ENCODE measurements around the gene PGAP1.

PGAP1 gene, protein sequence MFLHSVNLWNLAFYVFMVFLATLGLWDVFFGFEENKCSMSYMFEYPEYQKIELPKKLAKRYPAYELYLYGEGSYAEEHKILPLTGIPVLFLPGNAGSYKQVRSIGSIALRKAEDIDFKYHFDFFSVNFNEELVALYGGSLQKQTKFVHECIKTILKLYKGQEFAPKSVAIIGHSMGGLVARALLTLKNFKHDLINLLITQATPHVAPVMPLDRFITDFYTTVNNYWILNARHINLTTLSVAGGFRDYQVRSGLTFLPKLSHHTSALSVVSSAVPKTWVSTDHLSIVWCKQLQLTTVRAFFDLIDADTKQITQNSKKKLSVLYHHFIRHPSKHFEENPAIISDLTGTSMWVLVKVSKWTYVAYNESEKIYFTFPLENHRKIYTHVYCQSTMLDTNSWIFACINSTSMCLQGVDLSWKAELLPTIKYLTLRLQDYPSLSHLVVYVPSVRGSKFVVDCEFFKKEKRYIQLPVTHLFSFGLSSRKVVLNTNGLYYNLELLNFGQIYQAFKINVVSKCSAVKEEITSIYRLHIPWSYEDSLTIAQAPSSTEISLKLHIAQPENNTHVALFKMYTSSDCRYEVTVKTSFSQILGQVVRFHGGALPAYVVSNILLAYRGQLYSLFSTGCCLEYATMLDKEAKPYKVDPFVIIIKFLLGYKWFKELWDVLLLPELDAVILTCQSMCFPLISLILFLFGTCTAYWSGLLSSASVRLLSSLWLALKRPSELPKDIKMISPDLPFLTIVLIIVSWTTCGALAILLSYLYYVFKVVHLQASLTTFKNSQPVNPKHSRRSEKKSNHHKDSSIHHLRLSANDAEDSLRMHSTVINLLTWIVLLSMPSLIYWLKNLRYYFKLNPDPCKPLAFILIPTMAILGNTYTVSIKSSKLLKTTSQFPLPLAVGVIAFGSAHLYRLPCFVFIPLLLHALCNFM

DNA sequence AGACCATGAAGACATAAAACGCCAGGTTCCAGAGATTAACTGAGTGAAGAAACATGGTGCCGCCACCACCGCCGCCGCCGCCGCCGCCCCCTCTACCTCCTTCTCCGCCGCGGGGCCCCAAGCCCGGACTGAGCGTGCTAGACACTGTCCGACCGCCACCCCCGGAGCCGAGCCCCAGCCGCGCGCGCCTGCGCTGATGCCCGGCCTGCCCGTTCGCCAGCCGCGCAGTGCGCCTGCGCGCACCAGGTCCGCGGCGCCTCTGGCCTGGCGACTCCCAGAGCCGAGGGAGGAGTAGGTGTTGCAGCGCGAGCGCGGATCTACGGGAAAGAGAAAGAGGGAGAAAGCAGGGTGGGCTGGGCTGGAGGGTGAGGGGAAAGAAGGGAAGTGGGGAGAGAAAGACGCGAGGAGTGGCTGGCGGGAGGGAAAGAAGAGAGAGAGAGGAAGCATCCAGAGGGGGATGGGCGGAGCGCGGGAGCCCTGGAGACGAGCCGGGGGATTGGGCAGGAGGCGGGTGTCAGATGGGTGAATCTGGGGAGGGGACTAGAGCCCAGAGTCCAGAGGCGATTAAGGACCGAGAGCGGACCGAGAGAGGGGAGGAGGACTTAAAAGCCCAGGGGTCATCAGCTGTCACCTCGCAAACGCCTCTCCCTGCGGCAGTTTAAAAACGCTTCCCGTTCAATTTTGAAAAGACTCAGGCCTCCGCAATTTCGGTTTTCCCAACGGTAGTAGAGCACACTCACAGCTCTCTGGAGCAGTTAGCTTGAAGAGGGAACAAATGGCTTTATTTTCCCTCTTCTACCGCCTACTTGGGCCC is at the start of gene PGAP1:
Gene PGAP1 (minus strand): TSS at position 146 of the 814 bp plus-strand sequence. CDS start 91 bp downstream, at position 55.
- in situ Hi-C loops (cut with MboI; ENCODE audit: low sequenced_read_pairs): no loop called here

DNA sequence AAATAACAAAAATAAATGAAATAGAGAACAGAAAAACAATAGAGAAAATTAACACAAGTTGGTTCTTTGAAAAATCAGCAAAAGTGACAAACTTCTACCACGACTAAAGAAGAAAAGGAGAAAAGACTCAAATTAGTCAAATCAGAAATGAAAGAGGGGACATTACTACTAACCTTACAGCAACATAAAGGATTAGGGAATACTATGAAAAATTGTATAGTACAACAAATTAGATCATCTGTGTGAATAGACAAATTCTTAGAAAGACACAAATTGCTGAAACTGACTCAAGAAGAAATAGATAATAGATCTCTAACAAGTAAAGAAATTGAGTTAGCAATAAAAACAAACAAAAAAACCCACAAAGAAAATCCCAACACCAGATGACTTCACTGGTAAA is 48.5 kb upstream of the PGAP1 start:
- in situ Hi-C loops (cut with MboI; ENCODE audit: low sequenced_read_pairs): no loop called here

DNA sequence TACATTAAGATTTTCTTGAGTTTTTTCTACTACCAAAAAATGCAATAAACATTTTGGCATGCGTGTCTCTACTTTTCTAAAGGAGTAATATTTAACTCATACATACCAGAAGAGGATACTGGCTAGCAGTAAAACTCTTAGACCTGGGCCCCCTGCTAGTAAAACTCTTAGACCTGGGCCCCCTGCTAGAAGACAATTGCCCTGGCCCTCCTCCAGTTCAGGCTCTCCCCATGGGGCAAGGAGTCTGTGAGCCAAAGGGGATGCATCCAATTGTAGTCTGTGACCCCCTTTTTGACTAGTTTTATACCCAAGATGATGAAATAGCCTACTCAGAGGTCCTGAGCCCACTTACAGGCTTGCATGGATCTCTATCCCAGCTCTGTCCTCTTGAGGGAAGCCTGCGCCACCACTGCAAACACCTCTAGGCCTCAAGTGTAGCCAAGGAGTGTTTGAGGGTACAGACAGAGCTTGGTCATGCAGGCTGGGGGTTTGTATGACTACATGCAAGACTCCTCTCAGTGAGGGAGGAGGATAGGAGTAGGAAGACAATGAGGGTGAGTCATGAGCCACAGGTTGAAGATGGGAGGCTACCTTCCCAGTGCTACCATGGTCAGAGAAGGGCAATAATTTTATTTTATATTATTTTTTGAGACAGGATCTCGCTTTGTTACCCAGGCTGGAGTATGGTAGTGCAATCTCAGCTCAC is 45.2 kb upstream of the PGAP1 start:
- in situ Hi-C loops (cut with MboI; ENCODE audit: low sequenced_read_pairs): no loop called here

DNA sequence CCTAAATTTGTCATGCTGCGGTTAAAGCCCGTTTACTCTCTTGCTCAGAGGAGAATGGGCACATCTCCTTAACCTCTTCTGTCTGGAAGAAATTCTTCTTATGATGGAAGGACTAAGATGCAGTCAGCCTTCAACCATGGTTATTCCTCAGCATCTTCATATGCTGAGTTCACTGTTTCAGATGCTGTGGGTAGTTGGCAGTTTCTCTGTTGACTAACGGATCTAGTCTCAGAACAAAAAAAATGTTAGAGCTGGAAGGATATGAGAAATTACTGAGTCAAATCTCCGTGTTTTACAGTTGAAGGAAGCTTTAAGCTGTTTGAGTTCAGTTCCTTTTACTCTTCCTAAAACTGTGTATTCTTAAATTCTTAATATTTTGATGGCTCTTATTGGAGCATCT is 43.6 kb upstream of the PGAP1 start:
- in situ Hi-C loops (cut with MboI; ENCODE audit: low sequenced_read_pairs): no loop called here

DNA sequence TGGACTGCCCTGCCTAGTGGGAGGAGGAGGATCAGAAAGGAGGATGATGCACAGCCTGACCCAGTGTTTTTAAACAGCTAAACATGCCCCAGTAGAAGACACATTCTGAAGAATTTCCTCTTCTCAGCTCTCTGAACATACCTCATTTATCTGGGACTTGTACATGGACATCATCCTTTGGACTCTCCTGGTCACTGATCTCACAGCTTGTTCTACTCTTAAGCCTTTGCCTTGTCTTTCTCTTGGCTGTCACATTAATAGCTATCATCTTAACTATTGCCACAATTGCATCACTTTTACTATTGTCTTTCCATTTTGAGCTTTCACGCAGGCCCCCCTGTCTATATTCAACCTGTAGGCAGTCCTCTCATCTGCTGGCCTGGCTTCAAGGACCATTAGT is 42.0 kb upstream of the PGAP1 start:
- in situ Hi-C loops (cut with MboI; ENCODE audit: low sequenced_read_pairs): no loop called here

DNA sequence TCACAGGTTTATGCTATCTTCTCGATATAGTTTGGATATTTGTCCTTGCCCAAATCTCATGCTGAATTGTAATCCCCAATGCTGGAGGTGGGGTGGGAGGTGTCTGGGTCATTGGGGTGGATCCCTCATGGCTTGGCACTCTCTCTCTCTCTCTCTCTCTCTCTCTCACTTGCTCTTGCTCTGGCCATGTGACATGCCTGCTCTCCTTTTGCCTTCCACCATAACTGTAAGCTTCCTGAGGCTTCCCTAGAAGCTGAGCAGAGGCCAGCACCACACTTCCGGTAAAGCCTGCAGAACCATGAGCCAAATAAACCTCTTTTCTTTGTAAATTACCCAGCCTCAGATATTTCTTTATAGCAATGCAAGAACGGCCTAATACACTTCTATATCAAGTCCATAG is 41.3 kb upstream of the PGAP1 start:
- in situ Hi-C loops (cut with MboI; ENCODE audit: low sequenced_read_pairs): no loop called here

DNA sequence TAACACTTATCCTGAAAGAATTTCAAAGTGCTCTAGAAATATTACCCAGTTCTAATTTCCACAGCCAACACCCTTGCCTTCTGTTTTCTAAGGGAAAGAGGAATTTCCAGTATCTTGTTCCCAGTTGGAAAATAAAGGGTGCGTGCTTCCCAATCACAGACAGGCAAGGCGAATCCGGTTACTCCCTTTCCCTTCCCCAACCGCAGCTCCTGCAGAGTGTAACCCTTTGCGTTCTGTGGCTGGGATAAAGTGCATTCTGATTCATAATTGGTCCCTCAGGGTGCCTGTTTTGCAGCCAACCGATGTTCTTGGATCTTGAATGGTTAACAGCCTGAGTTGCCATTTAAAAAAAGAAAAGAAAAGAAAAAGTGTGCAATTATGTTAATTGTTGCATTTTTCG is 40.6 kb upstream of the PGAP1 start:
- in situ Hi-C loops (cut with MboI; ENCODE audit: low sequenced_read_pairs): no loop called here

DNA sequence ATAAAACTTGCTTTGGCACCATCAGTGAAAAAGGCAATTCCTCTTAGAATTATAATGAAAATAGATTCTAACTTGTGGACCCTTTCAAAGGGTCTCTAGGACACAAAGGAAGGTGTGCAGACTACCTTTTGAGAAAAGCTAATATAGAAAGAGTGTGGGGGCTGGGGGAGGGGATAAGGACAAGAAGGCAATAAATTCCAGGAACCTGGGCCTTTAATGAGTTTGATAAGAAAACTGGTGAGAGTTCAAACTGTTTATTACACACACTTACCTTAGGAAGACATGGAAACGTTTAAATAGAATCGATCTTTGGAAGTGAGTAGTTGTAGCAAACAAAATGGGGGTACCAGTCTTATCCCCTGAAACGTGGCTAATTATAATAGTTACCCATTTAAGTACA is 39.6 kb upstream of the PGAP1 start:
- in situ Hi-C loops (cut with MboI; ENCODE audit: low sequenced_read_pairs): no loop called here

DNA sequence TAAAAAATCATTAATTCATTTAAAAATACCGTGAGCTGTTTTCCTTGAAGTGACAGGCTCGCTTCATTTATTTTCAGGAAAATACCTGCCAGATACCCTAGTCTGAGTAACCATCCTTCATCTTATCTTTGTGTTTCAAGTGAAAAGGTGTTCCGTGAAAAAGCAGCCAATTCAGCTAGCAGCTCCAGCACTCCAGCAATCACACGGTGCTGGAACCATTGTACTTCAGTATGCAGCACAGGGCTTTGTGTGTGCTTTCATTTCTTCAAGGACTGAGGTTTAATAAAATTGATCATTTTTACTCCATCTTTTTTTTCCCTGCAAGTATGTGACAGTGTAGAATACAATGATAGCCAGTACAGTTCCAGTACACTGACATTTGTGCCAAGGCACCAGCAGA is 39.1 kb upstream of the PGAP1 start:
- in situ Hi-C loops (cut with MboI; ENCODE audit: low sequenced_read_pairs): no loop called here

DNA sequence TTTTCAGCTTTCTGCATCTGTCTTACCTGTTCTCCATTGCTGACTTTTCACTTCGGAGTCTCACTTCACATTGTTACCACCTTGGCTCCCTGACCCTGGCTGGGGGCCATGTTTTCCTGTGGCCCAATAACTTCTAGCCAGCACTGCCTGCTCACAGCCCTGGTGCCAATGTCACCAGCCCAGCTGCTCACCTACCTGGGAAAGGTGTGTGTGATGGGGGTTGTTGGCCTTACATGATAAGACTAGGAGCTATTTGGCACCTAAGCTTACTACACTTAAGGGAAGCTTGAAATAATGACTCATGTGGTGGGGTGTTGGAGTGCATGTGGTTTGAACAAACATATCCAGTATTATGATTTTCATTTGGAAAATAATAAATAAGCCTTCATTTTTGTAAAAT is 37.5 kb upstream of the PGAP1 start:
- in situ Hi-C loops (cut with MboI; ENCODE audit: low sequenced_read_pairs): no loop called here

DNA sequence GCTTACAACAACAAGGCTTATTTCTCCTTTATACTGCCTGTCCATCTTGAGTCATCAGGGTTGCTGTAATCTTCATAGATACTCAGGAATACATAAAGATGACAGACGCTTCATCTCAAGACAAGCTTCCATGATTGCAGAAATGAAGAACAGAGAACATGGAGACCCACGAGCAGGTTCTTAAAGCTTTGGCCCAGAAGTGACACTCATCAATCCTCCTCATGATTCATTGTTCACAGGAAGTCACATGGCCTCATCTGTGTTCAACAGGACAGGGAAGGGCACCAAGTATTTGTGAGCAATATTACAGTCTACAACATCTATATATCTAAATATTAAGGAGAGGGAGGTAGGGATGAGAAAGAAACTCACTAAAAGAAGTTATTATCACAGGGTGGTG is 36.5 kb upstream of the PGAP1 start:
- in situ Hi-C loops (cut with MboI; ENCODE audit: low sequenced_read_pairs): no loop called here

DNA sequence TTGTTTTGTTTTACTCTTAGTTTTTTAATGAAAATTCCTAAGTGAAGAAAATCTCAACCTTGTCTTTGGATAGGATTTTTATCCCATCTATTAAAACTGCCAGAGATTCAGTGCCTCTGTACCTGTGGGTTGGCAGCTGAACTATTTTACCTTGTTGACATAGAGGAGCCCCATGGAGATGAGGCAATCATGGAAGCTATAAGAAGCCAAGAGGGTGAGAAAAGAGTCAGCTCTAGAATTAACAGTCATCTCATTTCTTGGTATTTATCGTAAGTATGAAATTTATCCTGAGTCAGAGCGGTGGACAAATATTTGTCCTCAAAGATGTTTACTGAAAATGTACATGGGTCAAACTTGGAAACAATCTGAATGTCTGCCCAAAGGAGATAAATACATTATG is 35.8 kb upstream of the PGAP1 start:
- in situ Hi-C loops (cut with MboI; ENCODE audit: low sequenced_read_pairs): no loop called here

DNA sequence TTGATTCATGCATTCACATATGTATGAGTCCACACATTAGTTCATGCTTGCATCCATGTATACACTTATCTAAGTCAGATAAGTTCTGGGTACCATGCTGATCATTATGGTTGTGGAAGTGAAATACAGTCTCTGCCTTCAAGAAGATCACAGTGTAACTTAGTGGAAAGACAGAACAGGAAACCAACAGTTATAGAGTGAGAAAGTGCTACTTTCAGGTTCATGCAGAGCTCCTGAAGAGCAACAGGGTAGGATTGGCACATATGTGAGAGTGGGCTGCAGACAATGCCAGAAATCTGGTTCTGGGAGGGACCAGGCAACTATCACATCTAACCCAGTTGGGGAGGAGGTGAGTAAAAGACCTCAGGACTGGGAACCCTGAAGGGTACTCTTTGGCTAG is 35.4 kb upstream of the PGAP1 start:
- in situ Hi-C loops (cut with MboI; ENCODE audit: low sequenced_read_pairs): no loop called here

DNA sequence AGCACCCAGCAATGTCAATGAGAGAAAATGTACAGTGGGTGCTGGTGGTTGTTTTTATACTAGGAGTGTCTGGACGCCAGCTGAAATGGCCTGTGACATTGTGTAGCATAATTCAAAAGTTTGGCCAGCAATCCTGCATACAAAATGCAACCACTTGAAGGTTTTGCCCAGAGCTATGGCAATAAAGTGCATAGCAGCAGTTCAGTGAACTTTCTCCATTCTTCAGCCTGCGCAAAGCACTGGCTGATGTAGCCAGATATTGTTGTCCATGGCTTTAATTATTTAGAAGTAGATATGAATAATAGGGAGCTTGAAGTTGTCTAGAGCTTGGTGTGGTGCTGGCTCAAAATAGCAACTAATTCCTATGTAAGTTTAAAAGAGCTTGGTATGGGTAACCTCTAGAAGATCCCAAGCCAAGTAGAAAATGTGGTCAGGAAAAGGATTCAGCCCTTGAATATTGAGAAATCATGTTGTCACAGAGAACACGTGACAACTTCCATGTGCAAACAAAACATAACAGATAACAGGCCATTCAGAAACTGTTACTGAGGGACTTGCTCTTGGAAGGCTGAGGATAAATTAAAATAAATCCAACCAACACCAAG is 33.3 kb upstream of the PGAP1 start:
- in situ Hi-C loops (cut with MboI; ENCODE audit: low sequenced_read_pairs): no loop called here

DNA sequence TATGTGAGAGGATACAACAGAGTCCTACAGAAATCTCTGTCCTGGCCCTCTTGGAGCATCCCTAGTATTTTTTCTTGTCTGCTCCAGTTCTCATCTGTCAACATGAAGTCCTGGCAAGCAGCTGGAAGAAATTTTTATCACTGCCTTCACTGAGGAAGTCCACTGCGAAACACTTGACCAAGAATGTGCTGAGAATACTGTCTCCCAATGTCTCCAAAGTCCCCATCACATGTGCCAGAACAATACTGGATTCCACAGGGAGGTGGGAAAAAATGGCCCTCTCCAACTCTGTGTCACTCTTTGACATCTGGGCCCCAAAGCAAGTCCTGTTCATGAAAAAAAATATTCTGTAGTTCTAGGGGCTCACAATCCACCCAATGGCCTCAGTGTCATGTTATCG is 32.8 kb upstream of the PGAP1 start:
- in situ Hi-C loops (cut with MboI; ENCODE audit: low sequenced_read_pairs): no loop called here

DNA sequence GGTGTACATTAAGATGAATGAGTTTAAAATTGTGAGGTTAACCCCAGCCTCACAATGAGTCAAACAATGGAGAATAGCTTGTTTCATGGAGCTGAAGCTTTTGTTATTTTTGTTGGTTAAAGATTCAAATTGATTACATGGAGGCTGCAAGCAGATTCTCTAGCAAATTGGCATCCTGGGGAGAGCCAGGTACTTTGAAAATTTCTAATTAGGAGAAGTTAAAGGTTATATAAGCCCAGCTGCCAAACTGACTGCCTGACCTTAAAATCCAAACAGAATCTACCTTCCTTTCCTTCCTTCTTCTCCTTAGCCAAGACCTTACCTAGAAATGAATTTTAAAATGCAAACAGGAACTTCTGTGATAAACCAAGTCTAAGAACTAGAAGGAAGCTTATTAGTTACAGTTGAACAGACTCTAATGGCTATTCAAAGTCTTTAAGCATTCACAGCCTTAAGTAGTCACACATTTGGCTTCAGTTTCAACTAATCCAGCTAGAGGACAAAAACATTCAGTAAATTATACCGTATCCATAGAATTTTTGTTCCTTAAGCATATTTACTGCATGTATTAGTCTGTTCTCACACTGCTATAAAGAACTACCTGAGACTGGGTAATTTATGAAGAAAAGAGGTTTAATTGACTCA is 31.5 kb upstream of the PGAP1 start:
- in situ Hi-C loops (cut with MboI; ENCODE audit: low sequenced_read_pairs): no loop called here

DNA sequence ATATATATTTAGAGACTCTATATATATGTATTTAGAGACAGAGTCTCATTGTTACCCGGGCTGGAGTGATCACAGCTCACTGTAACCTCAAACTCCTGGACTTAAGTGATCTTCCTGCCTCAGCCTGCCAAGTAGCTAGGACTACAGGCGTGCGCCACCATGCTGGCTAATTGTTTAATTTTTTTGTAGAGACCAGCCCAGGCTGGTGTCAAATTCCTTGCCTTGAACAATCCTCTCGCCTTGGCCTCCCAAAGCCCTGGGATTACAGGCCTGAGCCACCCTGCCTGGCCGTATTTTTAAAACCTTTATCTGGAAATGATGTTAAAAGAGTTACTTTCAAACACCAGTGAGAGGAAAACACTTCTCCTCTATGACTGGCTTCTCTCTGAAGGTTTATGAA is 30.9 kb upstream of the PGAP1 start:
- in situ Hi-C loops (cut with MboI; ENCODE audit: low sequenced_read_pairs): no loop called here

DNA sequence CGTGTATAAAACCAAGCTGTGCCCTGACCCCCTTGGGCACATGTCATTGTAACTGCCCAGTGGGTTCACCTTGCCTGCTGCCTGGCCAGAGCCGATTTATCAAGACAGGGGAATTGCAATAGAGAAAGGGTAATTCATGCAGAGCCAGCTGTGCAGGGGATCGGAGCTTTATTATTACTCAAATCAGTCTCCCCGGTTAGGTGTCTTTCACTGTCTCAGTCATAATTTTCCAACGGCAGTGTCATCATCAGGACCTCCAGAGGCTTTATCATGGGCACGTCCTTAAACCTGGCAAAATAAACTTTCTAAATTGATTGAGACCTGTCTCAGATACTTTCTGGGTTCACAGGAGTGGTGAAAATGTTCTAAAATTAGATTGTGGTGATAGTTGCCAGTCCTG is 29.6 kb upstream of the PGAP1 start:
- in situ Hi-C loops (cut with MboI; ENCODE audit: low sequenced_read_pairs): no loop called here

DNA sequence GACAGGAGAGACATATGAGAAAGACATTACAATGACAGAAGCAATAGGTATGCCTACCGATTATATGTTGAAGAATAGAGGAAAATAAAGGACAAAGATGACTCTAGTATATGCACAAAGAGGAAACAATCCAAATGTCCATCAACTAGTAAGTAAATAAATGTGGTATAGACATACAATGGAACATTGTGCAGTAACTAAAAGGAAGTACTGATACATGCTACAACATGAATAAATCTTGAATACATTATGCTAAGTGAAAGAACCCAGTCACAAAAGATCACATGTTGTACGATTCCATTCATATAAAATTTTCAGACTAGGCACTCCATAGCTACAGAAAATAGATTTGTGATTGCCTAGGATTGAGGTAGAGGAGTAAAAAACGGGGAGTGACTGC is 28.5 kb upstream of the PGAP1 start:
- in situ Hi-C loops (cut with MboI; ENCODE audit: low sequenced_read_pairs): no loop called here

DNA sequence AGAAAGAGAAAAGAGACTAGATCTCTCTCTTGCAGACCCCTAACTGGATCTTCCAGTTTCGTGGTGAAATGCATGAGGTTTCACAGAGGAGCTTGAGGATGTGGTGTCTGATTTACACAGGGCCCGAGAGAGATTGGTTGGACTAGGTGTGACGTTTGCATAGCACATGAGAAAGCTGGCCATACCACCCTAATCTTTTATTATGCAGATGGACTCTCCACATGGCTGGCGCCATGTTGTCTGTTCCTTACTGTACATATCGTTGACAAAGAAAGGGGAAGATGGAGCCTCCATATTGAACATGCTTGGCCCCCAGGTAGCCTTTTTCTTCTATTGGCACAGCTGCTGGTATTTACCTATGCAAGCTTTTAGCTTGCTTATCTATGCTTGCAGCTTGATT is 27.5 kb upstream of the PGAP1 start:
- in situ Hi-C loops (cut with MboI; ENCODE audit: low sequenced_read_pairs): no loop called here

Measured in HL-60/S4 (cell line).